Hepatocyte (in vitro differentiated cells): ENCODE results near the gene PROK1. TPM values are rescaled to one million over a fixed set of nuclear protein-coding genes. Genes with fewer than 3 reads are reported as not detected.

Experiments
- DNase-seq: peaks from one replicate; pipeline ENCODE4 v3.0.0-alpha.2; 2016; ENCODE audit warnings: low spot score
- H2AFZ ChIP-seq: fragments of 200-600 bp; sonication (generic); 2 replicates; pipeline ENCODE4 v1.6.0; 2016; ENCODE audit warnings: antibody characterized with exemption, mild to moderate bottlenecking
- H3K27ac ChIP-seq: fragments of 200-600 bp; sonication (generic); 2 replicates; pipeline ENCODE4 v1.5.1; 2016; ENCODE audit warnings: mild to moderate bottlenecking
- H3K27me3 ChIP-seq: fragments of 200-600 bp; sonication (generic); 2 replicates; pipeline ENCODE4 v1.6.1; 2016
- H3K36me3 ChIP-seq: fragments of 200-600 bp; sonication (generic); replicated peaks from 2 replicates; pipeline ENCODE4 v1.5.1; 2016; ENCODE audit warnings: low read depth; ENCODE audit not compliant: insufficient read depth
- H3K4me1 ChIP-seq: fragments of 200-600 bp; sonication (generic); 2 replicates; pipeline ENCODE4 v1.5.1; 2016; ENCODE audit warnings: mild to moderate bottlenecking, moderate library complexity; ENCODE audit not compliant: insufficient read depth
- H3K4me2 ChIP-seq: fragments of 200-600 bp; sonication (generic); 2 replicates; pipeline ENCODE4 v1.6.0; 2016
- H3K4me3 ChIP-seq: fragments of 200-600 bp; sonication (generic); 2 replicates; pipeline ENCODE4 v1.5.1; 2016; ENCODE audit warnings: mild to moderate bottlenecking
- H3K79me2 ChIP-seq: fragments of 200-600 bp; sonication (generic); 2 replicates; pipeline ENCODE4 v1.6.0; 2017; ENCODE audit warnings: mild to moderate bottlenecking
- H3K9me2 ChIP-seq: fragments of 200-600 bp; sonication (generic); replicated peaks from 2 replicates; pipeline ENCODE4 v1.6.0; 2017; ENCODE audit warnings: mild to moderate bottlenecking; ENCODE audit not compliant: insufficient read depth
- H3K9me3 ChIP-seq: fragments of 200-600 bp; sonication (generic); 2 replicates; pipeline ENCODE4 v1.5.1; 2016; ENCODE audit warnings: low read depth, mild to moderate bottlenecking
- H4K20me1 ChIP-seq: fragments of 200-600 bp; sonication (generic); 2 replicates; pipeline ENCODE4 v1.6.0; 2016; ENCODE audit warnings: mild to moderate bottlenecking; ENCODE audit not compliant: insufficient read depth, poor library complexity, severe bottlenecking
- EZH2 ChIP-seq: fragments of 200-600 bp; sonication (generic); IDR thresholded peaks from 2 replicates; pipeline ENCODE4 v1.6.1; 2016; ENCODE audit warnings: antibody characterized with exemption, mild to moderate bottlenecking, borderline replicate concordance
- EZH2phosphoT487 ChIP-seq: fragments of 200-600 bp; sonication (generic); IDR thresholded peaks from one replicate; pipeline ENCODE4 v1.6.1; 2018; ENCODE audit warnings: antibody characterized with exemption, mild to moderate bottlenecking, low read depth, moderate library complexity; ENCODE audit not compliant: unreplicated experiment, severe bottlenecking
- WGBS: methylation state at CpG from one replicate; pipeline ENCODE4 v1.1.6; 2016; ENCODE audit warnings: low lambda C conversion rate; ENCODE audit errors: missing lambda C conversion rate; 5-methylcytosine and 5-hydroxymethylcytosine counted together
- polyA plus RNA-seq: library from polyadenylated mRNA; unstranded; fragments of >200 nt; fragmentation: Nextera tagmentation; extraction: Ambion mirVana; gene quantifications from 2 replicates; pipeline ENCODE4 v1.2.1, GENCODE V29; 2016
- total RNA-seq: library from RNA; depleted of rRNA; stranded (reverse); fragments of >200 nt; gene quantifications from 2 replicates; pipeline ENCODE4 v1.2.3, GENCODE V29; 2014
- TF ChIP-seq, protein P1 (sequence below): fragments of 200-600 bp; sonication (generic); IDR thresholded peaks from 2 replicates; pipeline ENCODE4 v1.5.1; 2016; ENCODE audit warnings: antibody characterized with exemption, mild to moderate bottlenecking; ENCODE audit not compliant: poor library complexity

The PROK1 gene
- total and polyA plus RNA-seq, 2 experiments from 2014 or later, result 8.8 to 9.4 TPM

GRCh38 chr1:110485725-110486124 is 34.8 kb downstream of the PROK1 start:
- no peak for DNase-seq
- Histone ChIP-seq H3K9me2 (no peaks in the 10 kb centered on the region), H2AFZ (no peak overlapping the region), H3K4me2 (no peak overlapping the region), H3K27ac (no peak overlapping the region), H3K36me3 (no peaks in the 10 kb centered on the region), H3K4me3 (no peak overlapping the region), H3K4me1 (peaks cover 13% of the 10 kb centered on the region), H3K79me2 (no peaks in the 10 kb centered on the region), H4K20me1 (no peaks in the 10 kb centered on the region), H3K9me3 (no peaks in the 10 kb centered on the region), H3K27me3 (no peaks in the 10 kb centered on the region)
- 70% methylated on average over 2 of the region's 2 CpGs for WGBS
- no peak for TF ChIP-seq EZH2phosphoT487
- TF ChIP-seq EZH2, result no peak
- TF ChIP-seq, protein P1, sequence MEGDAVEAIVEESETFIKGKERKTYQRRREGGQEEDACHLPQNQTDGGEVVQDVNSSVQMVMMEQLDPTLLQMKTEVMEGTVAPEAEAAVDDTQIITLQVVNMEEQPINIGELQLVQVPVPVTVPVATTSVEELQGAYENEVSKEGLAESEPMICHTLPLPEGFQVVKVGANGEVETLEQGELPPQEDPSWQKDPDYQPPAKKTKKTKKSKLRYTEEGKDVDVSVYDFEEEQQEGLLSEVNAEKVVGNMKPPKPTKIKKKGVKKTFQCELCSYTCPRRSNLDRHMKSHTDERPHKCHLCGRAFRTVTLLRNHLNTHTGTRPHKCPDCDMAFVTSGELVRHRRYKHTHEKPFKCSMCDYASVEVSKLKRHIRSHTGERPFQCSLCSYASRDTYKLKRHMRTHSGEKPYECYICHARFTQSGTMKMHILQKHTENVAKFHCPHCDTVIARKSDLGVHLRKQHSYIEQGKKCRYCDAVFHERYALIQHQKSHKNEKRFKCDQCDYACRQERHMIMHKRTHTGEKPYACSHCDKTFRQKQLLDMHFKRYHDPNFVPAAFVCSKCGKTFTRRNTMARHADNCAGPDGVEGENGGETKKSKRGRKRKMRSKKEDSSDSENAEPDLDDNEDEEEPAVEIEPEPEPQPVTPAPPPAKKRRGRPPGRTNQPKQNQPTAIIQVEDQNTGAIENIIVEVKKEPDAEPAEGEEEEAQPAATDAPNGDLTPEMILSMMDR, result no peak

GRCh38 chr1:110487726-110488125 is 36.8 kb downstream of the PROK1 start:
- no peaks in the 10 kb centered on the region for H3K9me3 ChIP-seq
- H3K9me2 ChIP-seq, result no peaks in the 10 kb centered on the region
- no peak for DNase-seq
- no peaks in the 10 kb centered on the region for H4K20me1 ChIP-seq
- no peak overlapping the region for H3K27ac ChIP-seq
- no peaks in the 10 kb centered on the region for H3K79me2 ChIP-seq
- no peaks in the 10 kb centered on the region for H3K27me3 ChIP-seq
- H2AFZ ChIP-seq, result no peak overlapping the region
- H3K36me3 ChIP-seq, result no peaks in the 10 kb centered on the region
- H3K4me2 ChIP-seq, result no peak overlapping the region
- TF ChIP-seq, protein P1, result no peak
- TF ChIP-seq EZH2phosphoT487 (no peak), EZH2 (no peak)
- 58% methylated on average over 8 of the region's 8 CpGs for WGBS
- H3K4me3 ChIP-seq, result no peak overlapping the region
- H3K4me1 ChIP-seq, result peaks cover 4% of the 10 kb centered on the region

GRCh38 chr1:110488161-110488560 is 37.2 kb downstream of the PROK1 start:
- Histone ChIP-seq H3K36me3 (no peaks in the 10 kb centered on the region), H3K9me3 (no peaks in the 10 kb centered on the region), H3K4me3 (no peak overlapping the region), H3K4me1 (peaks cover 5% of the 10 kb centered on the region), H3K27me3 (no peaks in the 10 kb centered on the region), H3K9me2 (no peaks in the 10 kb centered on the region), H3K4me2 (no peak overlapping the region), H2AFZ (no peak overlapping the region), H3K27ac (no peak overlapping the region), H4K20me1 (no peaks in the 10 kb centered on the region), H3K79me2 (no peaks in the 10 kb centered on the region)
- TF ChIP-seq EZH2 (no peak), EZH2phosphoT487 (no peak)
- TF ChIP-seq, protein P1, result no peak
- 96% methylated on average over 10 of the region's 12 CpGs for WGBS
- DNase-seq, result no peak

DNA sequence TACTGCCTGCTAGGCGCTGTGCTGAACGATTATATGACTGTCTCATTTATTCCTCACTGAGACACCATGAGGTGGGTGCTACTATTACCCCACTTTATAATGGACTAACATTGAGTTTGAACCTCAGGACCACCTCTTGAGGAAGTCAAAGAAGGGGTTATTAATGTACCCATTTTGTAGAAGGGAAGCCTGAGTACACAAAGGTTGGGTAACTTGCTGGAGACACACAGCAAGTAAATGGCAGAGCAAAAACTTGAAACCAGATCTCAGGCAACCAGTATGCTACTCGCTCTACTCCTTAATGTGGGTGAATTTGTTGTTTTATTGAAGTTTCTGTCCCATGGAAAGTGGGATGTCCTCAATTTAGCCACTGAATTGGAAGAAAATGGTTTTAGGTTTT is 37.9 kb downstream of the PROK1 start:
- TF ChIP-seq EZH2phosphoT487 (no peak), EZH2 (no peak)
- TF ChIP-seq, protein P1, result no peak
- 63% methylated on average over 3 of the region's 3 CpGs for WGBS
- Histone ChIP-seq H3K27me3 (no peaks in the 10 kb centered on the region), H3K79me2 (no peaks in the 10 kb centered on the region), H3K4me3 (no peak overlapping the region), H3K9me3 (no peaks in the 10 kb centered on the region), H3K36me3 (no peaks in the 10 kb centered on the region), H2AFZ (no peak overlapping the region), H4K20me1 (no peaks in the 10 kb centered on the region), H3K4me1 (peaks cover 5% of the 10 kb centered on the region), H3K4me2 (no peak overlapping the region), H3K9me2 (no peaks in the 10 kb centered on the region), H3K27ac (no peak overlapping the region)
- no peak for DNase-seq
